AG09319 (cell line): ENCODE data around the gene OPHN1.

Source experiments
- DNase-seq: peaks from one replicate; pipeline ENCODE4 v3.0.0-alpha.2; 2010; ENCODE audit warnings: low read depth; ENCODE audit errors: extremely low read depth
- TF ChIP-seq, protein P1 (sequence below): IDR thresholded peaks from 2 replicates; pipeline ENCODE4 v1.5.1; 2011; ENCODE audit warnings: low read depth, mild to moderate bottlenecking, inconsistent platforms, low read length, moderate library complexity

Gene OPHN1

DNA sequence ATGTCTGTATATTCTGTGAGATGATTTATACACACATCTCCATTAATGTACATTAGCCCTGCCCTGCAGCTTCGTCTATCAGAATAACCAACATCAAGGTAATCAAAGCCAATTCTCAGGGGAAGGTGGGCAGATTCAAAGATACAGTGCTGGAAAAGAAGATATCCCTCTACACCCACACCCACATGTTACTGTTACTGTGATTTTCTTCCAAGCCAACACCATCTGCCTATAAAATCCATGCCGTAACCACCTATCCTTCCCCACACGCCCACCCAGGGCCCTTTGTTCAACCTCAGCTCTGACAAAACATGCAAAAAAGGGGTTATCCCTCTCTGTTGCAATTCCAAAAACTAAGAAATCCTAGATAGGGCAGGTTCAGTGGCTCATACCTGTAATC lies 20.0 kb downstream of the OPHN1 start:
- TF ChIP-seq, protein P1, sequence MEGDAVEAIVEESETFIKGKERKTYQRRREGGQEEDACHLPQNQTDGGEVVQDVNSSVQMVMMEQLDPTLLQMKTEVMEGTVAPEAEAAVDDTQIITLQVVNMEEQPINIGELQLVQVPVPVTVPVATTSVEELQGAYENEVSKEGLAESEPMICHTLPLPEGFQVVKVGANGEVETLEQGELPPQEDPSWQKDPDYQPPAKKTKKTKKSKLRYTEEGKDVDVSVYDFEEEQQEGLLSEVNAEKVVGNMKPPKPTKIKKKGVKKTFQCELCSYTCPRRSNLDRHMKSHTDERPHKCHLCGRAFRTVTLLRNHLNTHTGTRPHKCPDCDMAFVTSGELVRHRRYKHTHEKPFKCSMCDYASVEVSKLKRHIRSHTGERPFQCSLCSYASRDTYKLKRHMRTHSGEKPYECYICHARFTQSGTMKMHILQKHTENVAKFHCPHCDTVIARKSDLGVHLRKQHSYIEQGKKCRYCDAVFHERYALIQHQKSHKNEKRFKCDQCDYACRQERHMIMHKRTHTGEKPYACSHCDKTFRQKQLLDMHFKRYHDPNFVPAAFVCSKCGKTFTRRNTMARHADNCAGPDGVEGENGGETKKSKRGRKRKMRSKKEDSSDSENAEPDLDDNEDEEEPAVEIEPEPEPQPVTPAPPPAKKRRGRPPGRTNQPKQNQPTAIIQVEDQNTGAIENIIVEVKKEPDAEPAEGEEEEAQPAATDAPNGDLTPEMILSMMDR, result no peak
- DNase-seq, result no peak

DNA sequence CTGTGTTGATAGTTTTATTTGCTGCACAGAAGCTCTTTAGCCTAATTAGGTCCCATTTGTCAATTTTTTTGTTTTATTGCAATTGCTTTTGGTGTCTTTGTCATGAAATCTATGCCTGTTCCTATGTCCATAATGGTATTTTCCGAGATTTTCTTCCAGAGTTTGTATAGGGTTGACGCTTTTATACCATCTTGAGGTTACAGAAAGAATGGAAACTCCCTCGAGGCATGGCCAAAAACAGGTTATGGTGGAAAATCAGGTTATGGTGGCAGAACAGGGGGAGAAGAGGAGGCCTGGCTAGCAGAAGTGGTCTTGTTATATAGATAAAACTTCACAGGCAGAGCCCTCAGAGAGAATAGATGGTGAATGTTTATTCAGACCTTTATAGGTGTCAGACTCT lies 21.6 kb downstream of the OPHN1 start:
- DNase-seq, result no peak
- TF ChIP-seq, protein P1, result no peak

DNA sequence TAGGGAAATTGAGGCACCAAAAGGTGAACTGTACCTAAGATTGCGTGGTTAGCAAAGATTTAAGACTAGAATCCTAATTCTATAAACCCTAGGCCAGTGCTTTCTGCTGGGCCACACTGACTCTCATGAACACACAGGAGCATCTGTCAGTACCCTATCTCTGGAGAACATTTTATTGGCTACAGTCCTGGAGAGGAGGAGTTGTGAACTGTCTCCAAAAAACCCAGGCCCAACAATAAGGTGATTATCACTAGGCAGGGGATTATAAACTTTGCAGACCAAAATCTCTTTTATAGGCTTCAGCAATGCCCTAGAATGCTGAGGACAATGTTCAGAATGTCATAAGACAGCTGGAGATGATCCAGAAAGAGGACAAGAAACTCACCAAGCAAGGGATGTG lies 24.1 kb downstream of the OPHN1 start:
- no peak for DNase-seq
- TF ChIP-seq, protein P1, result no peak

DNA sequence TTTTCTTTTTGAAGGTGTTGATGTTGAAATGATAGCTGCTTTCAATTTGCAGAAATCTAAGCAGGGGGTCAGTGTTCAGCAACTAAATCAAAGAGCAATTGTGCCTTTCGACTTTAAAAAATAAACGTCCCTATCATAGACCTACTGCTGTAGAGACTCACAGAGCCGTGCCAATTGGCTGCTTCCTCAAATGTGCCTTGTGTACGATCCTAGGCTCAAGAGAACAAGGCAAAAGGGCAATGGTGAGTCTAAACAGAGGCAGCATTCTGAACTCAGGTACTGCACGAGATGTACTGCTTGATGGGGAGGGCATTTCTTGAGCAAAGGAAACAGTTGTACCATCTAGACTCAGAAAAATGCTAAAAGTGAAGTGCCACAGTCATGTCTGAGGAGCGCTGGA lies 29.8 kb downstream of the OPHN1 start:
- no peak for DNase-seq
- TF ChIP-seq, protein P1, result no peak

DNA sequence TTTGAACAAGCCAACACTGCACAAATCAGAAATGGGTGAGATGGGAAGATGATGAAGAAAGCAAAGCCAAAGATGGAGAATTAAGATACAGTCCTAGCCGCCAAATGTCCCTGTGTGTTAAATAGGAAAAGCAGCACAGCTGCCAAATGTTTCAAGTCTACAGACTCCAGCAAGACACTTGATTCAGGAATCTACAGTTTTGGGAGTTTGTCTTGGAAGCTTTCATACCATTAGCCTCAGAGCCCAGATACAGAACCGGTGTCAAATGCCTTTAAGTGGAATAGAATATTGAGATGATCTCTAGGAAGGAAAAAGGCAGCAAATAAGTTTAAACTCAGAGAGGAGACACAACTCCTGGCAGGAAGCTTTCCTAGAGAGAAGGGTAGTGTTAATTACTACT lies 30.3 kb downstream of the OPHN1 start:
- DNase-seq, result no peak
- TF ChIP-seq, protein P1, result no peak

DNA sequence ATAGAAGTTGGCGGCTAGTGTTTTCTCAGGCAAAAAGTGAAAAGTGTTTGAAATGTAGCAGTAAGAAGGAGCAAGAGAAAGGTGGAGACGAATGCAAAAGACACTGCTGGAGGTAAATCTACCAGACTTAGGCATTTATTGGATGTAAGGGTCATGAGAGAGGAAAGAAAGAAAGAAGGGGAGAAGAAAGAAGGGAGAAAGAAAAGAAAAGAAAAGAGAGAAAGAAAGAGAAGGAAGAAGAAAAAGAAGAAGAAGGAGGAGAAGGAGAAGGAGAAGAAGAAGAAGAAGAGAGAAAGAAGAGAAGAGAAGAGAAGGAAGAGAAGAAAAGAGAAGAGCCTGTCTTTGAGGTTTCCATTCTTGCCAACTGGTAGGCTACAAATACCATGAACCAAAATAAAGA lies 31.2 kb downstream of the OPHN1 start:
- TF ChIP-seq, protein P1, result no peak
- no peak for DNase-seq

DNA sequence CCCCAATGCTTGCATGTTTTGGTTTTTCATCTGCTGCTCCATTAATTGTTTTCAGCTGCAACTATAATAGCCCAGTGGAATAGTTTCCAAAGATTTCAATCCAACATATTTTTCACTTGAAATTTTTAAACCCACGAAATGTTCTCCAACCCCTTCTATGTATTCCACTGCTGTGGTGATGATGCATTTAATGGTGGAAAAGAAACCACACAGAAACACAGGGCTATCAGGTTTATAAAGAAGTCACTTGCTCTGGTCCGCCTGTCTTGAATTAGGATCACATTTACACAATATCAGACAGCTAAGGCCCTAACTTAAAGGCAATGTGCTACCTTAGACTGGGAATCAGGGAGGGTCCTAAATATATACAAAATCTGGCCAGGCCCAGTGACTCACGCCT lies 35.0 kb downstream of the OPHN1 start:
- TF ChIP-seq, protein P1, result no peak
- peak; percentile 31 for DNase-seq
